Psoas muscle (tissue), 8 donors: ENCODE results near the gene SPINK2. TPM values are rescaled to one million over a fixed set of nuclear protein-coding genes. Genes with fewer than 3 reads are reported as not detected.

Source experiments
- ATAC-seq, 4 donors: fragments of 200-7000 bp; cut with Tn5 transposase; one replicate each; pipeline ENCODE4 v1.9.1; 2020; ENCODE audit warnings: moderate library complexity in 3 of 4, mild to moderate bottlenecking in 2 of 4
- DNase-seq, 2 donors: peaks; one replicate each; pipeline ENCODE4 v3.0.0-alpha.2; 2020
- H3K27ac ChIP-seq: fragments of 200-600 bp; one replicate; pipeline ENCODE4 v1.8.0; 2022
- H3K27me3 ChIP-seq, 3 donors: fragments of 200-600 bp in 1 of 3; one replicate each; pipeline versions ENCODE4 v1.6.1 to v1.8.0; 2013 to 2022; ENCODE audit warnings: low read length in 2 of 3, mild to moderate bottlenecking in 2 of 3, moderate library complexity in 1 of 3; ENCODE audit not compliant: insufficient read depth in 3 of 3
- H3K36me3 ChIP-seq, 2 donors: fragments of 200-600 bp in 1 of 2; one replicate each; pipeline versions ENCODE4 v1.6.1 to v1.8.0; 2013 to 2022; ENCODE audit warnings: low read depth in 1 of 2, mild to moderate bottlenecking in 1 of 2, moderate library complexity in 1 of 2; ENCODE audit not compliant: insufficient read depth in 1 of 2
- H3K4me1 ChIP-seq: fragments of 200-600 bp; one replicate; pipeline ENCODE4 v1.8.0; 2022
- H3K4me3 ChIP-seq: fragments of 200-600 bp; one replicate; pipeline ENCODE4 v1.8.0; 2022; ENCODE audit warnings: mild to moderate bottlenecking
- H3K9me3 ChIP-seq: fragments of 200-600 bp; one replicate; pipeline ENCODE4 v1.8.0; 2022
- WGBS, 3 donors: extraction: QIAGEN DNeasy Blood & Tissue Kit; methylation state at CpG; one replicate each; pipeline versions ENCODE4 v1.1.6 to v1.1.7; 2013; 5-methylcytosine and 5-hydroxymethylcytosine counted together
- intact Hi-C, 2 donors: fragments of 100-400 bp; cut with DNase I; formaldehyde crosslinking; loops; one replicate each; pipeline versions ENCODE4 v1.11.0 to v1.14.2; 2022
- polyA plus RNA-seq, 3 donors: library from polyadenylated mRNA; stranded (reverse); fragments of 200-250 nt; gene quantifications; one replicate each; pipeline ENCODE4 v1.2.3, GENCODE V29; 2013
- total RNA-seq, 4 donors: library from RNA; stranded (reverse); fragmentation: NEBNext Ultra II Directional in 2 of 4; extraction: Animal tissue kit (Norgen Biotek cat#: 25700) in 2 of 4; gene quantifications; one replicate each; pipeline versions ENCODE4 v1.2.1 to v1.2.4, GENCODE V29; 2021 to 2023
- TF ChIP-seq, protein P1 (sequence below): fragments of 200-600 bp; IDR thresholded peaks from one replicate; pipeline ENCODE4 v1.8.0; 2022; ENCODE audit warnings: antibody characterized with exemption
- donor health status: healthy with polysubstance abuse.
- donor health status: DM: no; HTN: no; CAD: no; lungs with moderate emphysema.
- donor health status: Bipolar disorder and iron deficiency.
- donor health status: healthy.
- donor health status: DM: yes; HTN: yes; CAD: no.
- donor health status: DM: no; HTN: no; CAD: no.
- donor health status: DM: no; HTN: no; CAD: no.
- donor health status: DM: yes; HTN: yes; CAD: no.

Gene SPINK2
- total and polyA plus RNA-seq, 7 donors = 0.09 to 0.44 (median 0.37) TPM; not detected in 4

DNA sequence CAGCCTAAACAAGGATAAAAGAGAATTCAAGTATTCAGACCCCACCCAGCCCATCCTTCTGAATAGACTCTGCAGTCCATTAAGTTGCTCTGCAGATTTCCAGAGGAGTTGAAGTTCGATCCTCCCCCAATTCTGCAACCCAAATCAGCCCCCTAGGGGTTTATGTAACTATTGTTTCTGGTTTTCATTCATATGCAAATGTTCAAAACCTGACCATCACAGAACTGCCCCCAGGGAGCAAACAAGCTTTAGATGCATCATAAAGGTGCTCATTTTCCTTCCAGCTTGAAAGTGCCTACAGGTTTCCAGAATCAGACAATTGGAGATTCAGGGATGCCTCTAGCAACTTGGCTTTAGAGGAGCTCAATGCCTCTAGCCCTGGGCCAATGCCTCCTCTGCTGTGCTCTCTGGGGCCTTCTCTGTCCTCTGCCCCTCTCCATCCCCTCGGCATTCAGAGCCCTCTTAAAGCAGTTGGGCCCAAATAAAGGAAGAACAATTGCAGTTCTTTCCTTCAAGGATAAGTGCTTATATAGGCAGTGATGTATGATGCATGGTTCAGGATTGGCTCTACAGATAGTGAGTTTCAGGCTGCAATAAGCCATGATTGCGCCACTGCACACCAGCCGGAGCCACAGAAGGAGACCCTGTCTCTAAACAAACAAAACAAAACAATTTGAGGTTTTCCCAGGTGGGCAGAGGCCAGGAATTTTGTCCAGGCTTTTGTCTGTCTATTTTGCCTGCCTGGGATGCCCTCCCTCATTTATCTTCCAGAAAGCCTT is 23.5 kb upstream of the SPINK2 start:
- TF ChIP-seq, protein P1, sequence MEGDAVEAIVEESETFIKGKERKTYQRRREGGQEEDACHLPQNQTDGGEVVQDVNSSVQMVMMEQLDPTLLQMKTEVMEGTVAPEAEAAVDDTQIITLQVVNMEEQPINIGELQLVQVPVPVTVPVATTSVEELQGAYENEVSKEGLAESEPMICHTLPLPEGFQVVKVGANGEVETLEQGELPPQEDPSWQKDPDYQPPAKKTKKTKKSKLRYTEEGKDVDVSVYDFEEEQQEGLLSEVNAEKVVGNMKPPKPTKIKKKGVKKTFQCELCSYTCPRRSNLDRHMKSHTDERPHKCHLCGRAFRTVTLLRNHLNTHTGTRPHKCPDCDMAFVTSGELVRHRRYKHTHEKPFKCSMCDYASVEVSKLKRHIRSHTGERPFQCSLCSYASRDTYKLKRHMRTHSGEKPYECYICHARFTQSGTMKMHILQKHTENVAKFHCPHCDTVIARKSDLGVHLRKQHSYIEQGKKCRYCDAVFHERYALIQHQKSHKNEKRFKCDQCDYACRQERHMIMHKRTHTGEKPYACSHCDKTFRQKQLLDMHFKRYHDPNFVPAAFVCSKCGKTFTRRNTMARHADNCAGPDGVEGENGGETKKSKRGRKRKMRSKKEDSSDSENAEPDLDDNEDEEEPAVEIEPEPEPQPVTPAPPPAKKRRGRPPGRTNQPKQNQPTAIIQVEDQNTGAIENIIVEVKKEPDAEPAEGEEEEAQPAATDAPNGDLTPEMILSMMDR = no peak
- 77 to 84% (median 79%) methylated on average over 4 of the region's 4 CpGs for WGBS, 3 donors

DNA sequence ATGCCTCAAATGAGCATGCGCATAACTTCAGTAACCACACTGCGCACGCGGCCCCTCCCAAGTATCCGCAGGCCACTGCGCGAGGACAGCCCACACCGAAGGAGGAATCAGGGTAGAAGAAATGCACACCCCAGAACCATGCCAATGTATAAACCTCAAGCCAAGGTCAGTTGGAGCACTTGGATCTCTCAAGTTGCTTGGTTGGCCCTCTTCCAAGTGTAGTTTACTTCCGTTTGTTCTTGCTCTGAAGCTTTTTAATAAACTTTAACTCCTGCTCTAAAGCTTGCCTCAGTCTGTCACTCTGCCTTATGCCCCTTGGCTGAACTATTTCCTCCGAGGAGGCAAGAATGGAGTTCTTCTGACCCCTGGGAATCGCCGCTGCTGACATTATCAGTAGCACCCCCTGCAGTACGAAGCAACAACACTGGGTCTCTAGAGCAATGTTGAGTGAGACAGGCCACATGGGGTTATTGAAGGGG is 22.0 kb upstream of the SPINK2 start:
- Histone ChIP-seq H3K27me3 (no peaks in the 10 kb centered on the region), H3K9me3 (no peaks in the 10 kb centered on the region), H3K36me3 (no peaks in the 10 kb centered on the region), H3K27ac (no peak overlapping the region), H3K4me1 (no peaks in the 10 kb centered on the region), H3K4me3 (no peak overlapping the region)
- ATAC-seq (no peak), DNase-seq (no peak)
- TF ChIP-seq, protein P1 = no peak
- WGBS, 3 donors = 52 to 64% (median 61%) methylated on average over 13 of the region's 13 CpGs
- intact Hi-C loops = no loop called here

More for the DNA sequence above, 23.5 kb upstream of the SPINK2 start:
- Histone ChIP-seq H3K36me3 (no peaks in the 10 kb centered on the region), H3K9me3 (no peaks in the 10 kb centered on the region), H3K4me3 (no peak overlapping the region), H3K27me3 (no peaks in the 10 kb centered on the region), H3K4me1 (no peaks in the 10 kb centered on the region), H3K27ac (no peak overlapping the region)
- ATAC-seq (no peak), DNase-seq (no peak)
- intact Hi-C loops = no loop called here

DNA sequence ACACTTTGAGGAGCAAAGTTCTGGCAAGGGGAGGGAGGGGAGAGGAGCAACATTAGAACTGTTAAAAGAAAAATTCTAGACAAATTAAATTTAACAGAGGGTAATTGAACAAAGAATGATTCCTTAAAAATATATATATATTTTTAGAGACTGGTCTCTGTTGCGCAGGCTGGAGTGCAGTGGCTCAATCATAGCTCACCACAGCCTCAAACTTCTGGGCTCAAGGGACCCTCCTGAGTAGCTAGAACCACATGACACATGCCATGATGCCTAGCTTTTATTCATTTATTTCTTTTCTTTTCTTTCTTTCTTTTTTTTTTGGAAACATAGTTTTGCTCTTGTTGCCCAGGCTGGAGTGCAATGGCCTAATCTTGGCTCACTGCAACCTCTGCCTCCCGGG is 19.1 kb upstream of the SPINK2 start:
- 88 to 100% (median 92%) methylated on average over 1 to 2 of the region's 2 CpGs for WGBS, 3 donors
- intact Hi-C loops = no loop called here

DNA sequence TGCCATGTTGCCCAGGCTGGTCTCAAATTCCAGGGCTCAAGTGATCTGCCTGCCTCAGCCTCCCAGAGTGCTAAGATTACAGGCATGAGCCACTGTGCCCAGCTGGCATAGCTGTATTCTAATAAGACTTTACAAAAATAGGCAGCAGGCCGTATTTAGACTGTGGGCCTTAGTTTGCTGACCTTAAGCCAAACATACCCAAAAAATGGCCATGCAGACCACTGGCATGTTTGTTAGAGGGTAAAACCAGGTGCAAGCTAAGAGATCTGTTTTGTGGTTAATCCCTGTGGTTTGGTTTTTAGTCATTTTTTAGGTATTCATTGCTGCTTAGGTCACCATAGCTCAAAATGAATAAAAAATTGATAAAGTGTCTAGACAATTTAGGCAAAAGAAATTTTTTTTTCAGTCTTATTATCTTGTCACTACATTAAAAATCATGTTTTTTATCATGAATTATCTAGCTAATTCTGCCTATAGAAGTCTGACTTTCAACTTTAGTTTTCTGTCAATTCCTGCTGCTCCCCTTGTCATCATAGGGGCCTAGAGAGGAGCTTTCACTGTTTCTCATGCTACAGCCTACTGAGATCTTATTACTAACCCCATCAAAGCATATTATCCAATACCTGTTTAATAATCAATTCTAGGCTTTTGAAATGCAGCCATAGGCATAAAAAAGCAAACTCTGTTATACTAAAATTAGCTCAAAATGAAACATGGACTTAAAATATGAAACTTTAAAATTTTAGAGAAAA is 7.5 kb upstream of the SPINK2 start:
- DNase-seq (no peak), ATAC-seq (peak in 3 of 4 donors; percentile 50 to 62 (median 62))
- Histone ChIP-seq H3K4me3 (no peak overlapping the region), H3K27me3 (no peaks in the 10 kb centered on the region), H3K4me1 (peaks cover 3% of the 10 kb centered on the region), H3K36me3 (no peaks in the 10 kb centered on the region), H3K9me3 (no peaks in the 10 kb centered on the region), H3K27ac (peak overlapping the region; percentile 20)
- intact Hi-C loops = no loop called here
- TF ChIP-seq, protein P1 = no peak
- 24 to 45% (median 26%) methylated on average over 1 of the region's 1 CpG for WGBS, 3 donors

More for the DNA sequence above, 19.1 kb upstream of the SPINK2 start:
- ATAC-seq = no peak
- Histone ChIP-seq H3K4me3 (no peak overlapping the region), H3K27me3 (no peaks in the 10 kb centered on the region), H3K36me3 (no peaks in the 10 kb centered on the region), H3K4me1 (no peaks in the 10 kb centered on the region), H3K27ac (no peak overlapping the region), H3K9me3 (no peaks in the 10 kb centered on the region)
- no peak for DNase-seq
- TF ChIP-seq, protein P1 = no peak
